Measurements from ENCODE around the gene CFAP52.

- no peak for TF ChIP-seq CTCF (IDR thresholded peaks at IDR 0.05; ENCODE audit: low read depth, low read length)
- no peak for TF ChIP-seq EZH2phosphoT487 (IDR thresholded peaks at IDR 0.05; ENCODE audit: low read depth)
Measured at GRCh38 chr17:9672266-9672665, 95.8 kb downstream of the CFAP52 start.
